Measurements from ENCODE around the gene ZNF354C.
"Not testable (repeated sequence)": the region's sequence is repeated elsewhere in the genome, so short reads cannot be mapped to it uniquely, and the experiment has no call there.

ZNF354C gene

DNA sequence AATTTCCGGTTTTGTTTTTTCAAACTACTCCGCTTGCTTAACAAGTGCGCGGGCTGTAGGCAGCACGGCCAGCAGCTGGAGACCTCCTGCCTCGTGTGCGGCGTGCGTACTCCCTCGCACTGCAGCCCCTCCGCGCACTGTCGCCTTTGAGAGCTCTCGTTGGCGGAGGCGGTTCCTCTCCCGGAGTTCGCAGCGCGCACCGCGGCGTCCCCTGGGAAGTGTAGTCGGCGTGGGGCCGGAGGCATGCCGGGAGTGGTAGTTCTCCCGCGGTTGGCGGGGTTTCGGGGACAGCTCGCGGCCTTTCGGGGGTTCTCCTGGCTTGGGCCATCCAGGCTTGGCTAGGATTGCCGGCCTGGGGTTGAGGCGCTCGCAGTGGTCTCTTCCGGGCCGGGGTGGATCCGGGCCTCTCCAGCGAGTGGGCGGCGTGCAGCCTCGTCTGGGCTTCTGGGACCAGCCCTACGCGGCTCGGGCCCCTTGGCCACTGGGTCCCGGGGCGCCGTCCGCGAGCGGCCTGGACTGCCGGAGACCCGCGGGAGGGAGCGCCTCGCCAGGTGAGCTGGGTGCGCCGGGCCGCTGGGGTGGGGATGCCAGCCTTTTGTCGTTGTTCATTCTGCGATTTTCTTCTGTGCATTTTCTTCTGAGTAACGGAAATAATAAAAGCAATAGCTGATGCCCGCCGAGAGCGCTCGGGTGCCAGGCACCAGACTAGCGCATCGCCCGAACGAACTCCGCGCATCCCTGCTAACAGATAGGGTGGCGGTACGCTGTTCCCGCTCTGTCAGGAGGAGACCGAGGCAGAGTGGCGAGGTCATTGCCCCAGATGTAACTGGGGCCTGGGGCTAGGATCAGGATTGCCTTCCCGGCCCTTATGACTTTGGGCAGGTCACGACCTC is at the start of gene ZNF354C:
ZNF354C (plus strand) TSS at position 258 of the 893 bp plus-strand sequence. CDS start 1,696 bp downstream, outside the sequence.
- peak; percentile 83 for DNase-seq

DNA sequence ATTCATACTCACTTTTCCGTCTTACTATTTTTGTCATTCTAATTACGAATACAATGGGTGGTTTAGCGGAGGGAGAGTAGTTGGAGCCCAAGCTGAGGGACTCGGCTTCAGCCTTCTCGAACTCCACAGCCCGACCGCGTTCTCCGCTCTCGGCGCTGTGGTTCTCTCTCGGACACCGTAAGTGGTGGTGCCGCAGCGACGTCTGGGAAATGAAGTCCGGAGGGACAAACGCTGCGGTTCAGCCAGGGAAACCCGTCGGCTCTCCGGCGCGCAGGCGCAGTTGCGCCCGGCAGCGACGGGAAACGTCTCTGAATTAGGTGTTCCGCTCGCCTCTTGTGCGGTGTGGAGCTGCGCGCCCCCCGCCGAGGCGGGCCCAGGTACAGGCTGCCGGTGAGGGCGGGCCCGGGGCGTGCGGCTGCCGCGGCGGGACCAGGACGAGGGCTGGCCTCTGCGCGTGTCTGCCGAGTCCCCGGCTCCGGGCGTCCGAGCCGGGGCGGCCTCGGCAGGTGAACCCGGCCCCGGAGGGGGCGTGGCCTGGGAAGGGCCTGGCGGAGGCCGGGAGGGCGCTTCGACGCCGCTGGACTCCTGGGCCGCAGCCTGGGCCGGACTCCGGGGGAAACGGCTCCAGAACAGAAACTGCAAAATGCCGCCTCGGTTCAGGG is 36.5 kb upstream of the ZNF354C start, which contains the start of gene ZNF879:
ZNF879 (plus strand) TSS at position 277 of the 662 bp plus-strand sequence. CDS start 1,201 bp downstream, outside the sequence.
- DNase-seq, result peak; percentile 90

DNA sequence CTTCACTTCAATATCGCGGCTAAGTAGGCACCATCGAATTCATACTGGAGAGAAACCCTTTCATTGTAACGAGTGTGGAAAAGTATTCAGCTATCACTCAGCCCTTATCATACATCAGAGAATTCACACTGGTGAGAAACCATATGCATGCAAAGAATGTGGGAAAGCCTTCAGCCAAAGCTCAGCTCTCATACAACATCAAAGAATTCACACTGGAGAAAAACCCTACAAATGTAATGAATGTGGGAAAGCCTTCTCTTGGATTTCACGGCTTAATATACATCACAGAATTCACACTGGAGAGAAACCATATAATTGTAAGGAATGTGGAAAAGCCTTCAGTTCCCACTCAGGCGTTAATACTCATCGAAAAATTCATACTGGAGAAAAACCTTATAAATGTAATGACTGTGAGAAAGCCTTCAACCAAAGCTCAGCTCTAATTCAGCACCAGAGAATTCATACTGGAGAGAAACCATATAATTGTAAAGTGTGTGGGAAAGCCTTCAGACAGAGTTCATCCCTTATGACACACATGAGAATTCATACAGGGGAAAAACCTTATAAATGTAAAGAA is 27.1 kb upstream of the ZNF354C start:
- no peak for DNase-seq

DNA sequence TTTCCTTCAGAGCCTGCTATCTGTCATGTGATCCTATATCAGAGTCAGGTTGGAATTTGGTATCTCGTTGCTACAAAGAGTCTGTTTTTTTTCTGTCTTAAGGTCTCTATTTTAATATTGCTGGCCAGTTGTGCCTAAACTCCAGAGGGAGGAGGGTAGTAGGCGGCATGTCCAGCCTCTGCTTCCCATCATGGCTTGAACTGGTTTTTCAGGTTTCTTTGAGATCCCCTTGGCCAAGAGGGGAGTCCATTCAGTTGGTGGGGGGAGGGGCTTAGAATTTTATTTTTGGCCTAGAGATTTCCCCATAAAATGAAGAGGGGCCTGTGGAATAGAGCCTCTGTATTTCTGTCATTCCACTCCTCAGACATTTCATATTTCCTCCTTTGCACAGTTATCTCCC is 15.4 kb upstream of the ZNF354C start:
- no peak for DNase-seq

DNA sequence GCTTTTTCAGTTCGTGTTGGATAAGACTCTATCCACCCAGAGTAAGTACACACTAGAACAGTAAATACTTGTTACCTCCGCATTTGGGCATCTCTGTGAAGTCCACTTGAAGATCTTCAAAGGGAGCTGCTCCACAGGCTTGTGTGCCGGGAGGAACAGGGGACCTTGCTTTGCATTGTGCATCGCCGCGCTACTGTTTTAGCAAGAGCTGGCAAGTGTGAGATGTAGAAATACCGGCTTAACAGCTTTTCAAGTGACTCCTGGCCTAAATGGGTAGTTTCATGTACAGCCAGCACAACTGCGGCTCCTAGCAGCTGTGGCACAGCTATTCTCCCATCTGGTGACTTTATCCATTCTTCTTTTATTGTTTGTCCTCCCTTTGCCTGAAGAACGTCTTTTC is 8.4 kb upstream of the ZNF354C start:
- DNase-seq, result no peak

DNA sequence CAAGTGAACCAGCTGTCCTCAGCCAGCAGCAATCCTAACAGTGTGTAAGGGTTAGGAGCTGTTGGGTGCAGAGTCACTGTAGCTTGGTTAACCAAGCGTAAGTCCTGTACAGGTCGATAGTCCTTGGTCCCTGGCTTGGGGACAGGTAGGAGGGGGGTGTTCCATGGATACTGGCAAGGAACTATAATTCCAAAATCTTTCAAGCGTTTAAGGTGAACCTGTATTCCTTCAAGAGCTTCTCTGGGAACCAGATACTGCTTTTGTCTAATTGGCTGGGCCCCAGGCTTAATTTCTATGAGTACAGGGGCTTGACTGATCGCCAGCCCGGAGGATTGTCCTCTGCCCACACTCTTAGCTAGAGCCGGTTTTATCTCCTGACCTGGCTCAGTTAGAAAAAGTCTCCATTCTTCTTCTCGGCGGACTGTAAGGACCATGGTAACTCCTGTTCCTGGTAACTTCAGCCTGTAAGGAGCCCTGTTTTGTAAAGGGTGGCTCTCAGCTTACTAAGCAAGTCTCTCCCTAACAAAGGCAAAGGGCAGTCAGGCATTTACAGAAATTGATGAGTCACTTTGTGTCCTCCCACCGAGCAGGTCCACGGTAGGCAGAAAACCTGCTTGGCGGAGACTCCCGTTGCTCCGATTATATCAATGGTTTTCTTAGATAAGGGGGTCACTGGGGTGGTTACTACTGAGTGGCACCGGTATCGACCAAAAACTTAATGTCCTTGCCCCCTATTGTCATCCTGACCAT is 6.0 kb upstream of the ZNF354C start:
- DNase-seq, result no peak

DNA sequence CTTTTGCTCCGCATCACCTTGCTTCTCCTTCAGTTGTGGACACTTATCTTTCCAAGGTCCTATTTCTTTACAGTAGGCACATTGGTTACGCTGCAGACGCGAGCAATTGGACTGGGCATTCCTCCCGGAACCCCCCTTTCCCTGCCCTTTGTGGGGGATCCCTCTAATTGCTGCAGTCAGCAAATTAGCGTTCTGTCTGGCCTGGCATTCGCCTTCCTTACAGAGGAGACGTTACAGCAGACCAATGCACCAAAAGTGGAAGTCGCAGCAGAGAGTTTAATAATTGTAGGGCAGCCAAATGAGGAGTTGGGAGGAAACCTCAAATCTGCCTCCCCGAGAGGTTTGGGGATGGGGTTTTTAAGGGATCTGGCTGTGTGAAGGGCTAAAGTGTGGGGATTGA is 5.3 kb upstream of the ZNF354C start:
- no peak for DNase-seq

DNA sequence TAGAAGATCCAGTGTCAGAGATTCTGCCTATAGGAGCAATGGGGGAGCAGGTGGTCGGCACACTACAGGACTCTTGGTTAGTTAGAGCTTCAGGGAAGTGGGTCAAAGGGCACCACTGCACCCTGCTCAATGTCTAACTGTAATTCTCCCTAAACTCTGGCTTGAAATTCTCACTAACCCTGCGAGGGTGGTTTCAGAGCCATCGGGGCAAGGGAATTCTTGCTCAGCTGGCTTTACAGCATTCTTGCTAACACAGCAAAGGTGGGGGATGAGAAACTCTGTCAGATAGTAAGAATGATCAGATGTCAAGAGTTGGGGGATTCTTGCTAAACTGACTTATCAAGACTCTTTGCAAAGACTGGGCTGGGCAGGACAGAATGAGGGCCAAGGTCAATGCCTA is 4.7 kb upstream of the ZNF354C start:
- DNase-seq, result no peak

DNA sequence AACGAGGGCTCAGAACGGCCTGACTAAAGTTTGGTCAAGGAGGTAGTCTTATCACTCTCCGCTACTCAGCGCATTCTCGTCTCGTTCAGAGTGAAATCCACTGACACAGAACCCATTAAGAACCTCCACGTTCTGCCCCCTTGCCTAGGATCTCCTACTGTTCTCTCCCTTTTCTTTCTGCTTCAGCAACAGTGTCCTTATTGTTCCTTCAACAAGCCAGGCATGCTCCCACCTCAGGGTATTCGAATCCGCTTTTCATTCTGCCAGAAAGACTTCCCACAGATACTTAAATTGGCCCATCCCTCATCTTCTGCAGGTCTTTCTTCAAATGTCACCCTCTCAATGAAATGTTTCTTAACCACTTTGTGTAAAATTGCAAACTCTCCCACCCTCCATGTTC is 4.3 kb upstream of the ZNF354C start:
- DNase-seq, result no peak

DNA sequence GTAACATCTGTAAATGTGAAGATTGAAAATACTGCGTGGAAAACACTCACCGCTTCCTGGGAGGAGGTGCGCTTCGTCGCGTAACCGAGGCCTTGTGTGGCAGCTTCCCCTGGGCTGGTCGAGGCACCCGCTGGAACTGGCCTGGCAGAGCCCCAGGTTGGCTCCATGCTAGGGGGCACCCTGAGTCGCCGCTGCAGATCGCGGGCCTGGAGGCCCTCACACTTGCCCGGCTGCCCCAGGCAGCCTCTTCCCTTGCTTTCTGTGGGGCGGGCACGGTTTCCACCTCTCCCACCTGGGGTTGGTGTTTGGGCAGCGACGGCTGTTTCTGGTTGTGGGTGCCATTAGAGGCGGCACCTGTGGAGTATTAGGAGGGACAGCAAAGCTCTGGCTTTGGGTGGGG is 852 bp downstream of the ZNF354C start:
- no peak for DNase-seq

DNA sequence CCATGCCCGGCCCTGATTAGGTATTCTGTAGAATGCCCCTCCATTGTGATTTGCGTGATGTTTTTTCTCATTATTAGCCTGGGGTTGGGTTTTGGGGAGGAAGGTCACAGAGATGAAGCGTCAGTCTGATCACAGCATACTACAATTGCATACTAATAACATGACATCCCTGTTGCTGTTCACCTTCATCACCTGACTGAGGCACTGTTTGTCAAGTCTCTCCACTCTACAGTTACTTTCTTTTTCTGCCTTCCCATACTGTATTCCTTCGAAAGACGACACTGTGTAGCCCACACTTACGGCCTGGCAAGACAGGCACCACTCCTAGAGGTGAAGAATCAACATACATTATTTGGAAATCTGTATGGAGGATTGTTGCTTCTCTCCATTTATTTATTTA is 5.5 kb downstream of the ZNF354C start:
- no peak for DNase-seq

DNA sequence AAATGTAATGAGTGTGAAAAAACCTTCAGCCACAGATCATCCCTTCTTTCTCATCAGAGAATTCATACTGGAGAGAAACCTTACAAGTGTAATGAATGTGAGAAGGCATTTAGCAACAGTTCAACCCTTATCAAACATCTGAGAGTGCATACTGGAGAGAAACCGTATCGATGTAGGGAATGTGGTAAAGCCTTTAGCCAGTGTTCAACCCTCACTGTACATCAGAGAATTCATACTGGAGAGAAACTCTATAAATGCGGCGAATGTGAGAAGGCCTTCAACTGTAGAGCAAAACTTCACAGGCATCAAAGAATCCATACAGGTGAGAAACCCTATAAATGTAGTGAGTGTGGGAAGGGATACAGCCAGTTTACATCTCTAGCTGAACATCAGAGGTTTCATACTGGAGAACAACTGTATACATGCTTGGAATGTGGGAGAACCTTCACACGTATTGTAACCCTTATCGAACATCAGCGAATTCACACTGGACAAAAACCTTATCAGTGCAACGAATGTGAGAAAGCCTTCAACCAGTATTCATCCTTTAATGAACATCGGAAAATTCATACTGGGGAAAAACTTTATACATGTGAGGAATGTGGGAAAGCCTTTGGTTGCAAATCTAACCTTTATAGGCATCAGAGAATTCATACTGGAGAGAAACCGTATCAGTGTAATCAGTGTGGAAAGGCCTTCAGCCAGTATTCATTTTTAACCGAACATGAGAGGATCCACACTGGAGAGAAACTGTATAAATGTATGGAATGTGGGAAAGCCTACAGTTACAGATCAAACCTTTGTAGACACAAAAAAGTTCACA is 19.2 kb downstream of the ZNF354C start:
- DNase-seq, result no peak

DNA sequence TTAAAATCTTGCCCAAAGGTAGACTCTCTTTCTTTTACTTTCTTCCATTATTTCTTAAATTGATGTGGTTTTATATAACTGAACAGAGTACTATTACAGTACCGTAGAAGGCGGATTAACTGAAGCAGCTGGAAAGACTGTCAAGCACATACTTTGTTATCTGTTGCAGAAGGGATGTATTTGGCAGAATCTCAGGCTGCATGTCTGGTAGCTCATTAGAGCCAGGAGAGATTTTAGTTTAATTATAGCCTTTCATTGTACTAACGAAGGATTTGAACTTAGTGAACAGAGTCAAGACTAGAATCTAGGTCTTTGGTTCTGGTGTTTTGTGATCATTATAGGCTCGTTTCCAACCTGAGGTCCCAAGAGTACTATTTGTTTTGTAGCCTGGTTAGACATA is 20.6 kb downstream of the ZNF354C start:
- no peak for DNase-seq

DNA sequence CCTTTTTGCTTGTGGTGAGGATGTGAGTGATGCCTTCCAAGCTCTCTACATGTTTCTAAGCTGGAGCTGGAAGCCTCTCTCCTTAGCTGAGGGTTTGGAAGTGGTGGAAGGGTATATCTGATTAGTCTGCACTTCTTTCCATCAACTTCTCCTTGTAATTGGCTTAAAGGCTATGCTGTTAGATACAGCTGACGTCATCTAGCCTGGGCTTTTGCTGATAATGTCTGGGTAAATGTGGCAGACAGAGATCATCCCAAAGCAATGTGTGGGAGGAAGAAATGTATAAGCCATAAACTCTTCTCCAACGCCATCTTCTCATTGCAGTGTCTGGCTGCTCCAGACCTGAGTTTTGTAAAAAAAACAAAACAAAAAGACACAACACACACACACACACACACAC is 29.3 kb downstream of the ZNF354C start:
- DNase-seq, result no peak

DNA sequence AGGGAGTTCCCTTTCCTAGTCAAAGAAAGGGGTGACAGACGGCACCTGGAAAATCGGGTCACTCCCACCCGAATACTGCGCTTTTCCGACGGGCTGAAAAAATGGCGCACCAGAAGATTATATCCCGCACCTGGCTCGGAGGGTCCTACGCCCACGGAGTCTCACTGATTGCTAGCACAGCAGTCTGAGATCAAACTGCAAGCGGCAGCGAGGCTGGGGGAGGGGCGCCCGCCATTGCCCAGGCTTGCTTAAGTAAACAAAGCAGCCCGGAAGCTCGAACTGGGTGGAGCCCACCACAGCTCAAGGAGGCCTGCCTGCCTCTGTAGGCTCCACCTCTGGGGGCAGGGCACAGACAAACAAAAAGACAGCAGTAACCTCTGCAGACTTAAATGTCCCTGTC is 41.1 kb downstream of the ZNF354C start:
- DNase-seq, result not testable (repeated sequence)

DNA sequence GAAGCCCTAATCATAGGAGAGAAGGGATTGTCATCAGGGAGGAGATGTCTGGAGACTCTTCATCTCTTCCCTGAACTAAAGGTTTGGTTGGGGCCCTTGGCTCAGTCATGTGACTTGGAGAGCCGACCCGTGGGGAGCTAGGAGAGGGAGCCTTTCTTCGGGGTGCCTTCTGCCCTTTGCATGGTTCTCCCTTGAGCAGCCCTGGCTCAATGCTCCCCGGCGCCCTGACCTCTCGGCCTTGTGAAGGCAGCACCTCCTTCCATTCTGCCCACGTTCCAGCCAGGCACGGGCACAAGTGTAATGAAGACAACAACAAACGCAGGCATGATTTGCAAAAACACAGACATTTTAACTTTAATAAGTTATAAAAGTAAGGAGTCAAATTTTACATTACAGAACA is 50.4 kb downstream of the ZNF354C start:
- DNase-seq, result no peak

DNA sequence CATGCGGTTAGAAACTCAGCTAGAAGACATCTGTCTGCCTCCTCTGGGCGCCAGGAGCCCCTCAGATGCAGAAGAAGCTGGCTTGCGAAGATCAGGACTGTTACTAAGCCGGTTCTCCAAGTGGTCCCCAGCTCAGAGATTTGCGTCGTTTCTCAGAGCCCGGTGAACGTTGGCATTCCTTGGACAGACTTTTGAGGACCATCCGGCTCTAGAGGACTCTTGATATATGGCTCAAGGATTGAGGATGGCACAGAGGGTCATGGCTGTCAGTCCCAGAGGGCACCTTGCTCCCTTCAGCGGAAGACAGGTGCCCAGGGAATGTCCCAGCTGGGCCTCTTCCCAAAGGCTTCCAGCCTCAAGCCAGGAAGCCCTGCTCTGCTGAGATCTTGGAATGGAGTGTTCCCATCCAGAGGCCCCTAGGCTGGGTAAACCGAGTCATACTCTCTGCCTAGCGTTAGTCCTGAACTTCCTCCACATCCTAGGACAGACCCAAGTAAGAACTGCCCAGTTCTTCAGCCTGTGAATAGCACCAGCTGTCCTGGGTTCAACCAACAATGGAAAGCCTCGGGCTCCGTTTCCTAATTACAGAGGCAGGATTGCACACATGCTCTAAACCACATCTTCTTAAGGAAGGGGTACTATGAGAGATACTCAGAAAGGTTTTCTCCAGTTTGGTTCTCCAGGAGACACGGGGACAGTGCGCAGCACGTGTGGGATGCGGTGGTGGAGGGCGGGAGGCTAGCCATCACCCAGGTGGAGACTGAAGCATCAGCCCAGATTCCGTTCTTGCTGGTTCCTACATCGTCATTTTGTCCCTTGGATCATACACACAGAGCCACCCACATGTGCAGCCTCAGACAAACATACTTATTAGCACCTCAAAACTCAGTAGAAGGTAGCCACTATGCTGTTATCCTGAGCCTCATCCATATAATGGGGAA is 51.4 kb downstream of the ZNF354C start:
- DNase-seq, result no peak

DNA sequence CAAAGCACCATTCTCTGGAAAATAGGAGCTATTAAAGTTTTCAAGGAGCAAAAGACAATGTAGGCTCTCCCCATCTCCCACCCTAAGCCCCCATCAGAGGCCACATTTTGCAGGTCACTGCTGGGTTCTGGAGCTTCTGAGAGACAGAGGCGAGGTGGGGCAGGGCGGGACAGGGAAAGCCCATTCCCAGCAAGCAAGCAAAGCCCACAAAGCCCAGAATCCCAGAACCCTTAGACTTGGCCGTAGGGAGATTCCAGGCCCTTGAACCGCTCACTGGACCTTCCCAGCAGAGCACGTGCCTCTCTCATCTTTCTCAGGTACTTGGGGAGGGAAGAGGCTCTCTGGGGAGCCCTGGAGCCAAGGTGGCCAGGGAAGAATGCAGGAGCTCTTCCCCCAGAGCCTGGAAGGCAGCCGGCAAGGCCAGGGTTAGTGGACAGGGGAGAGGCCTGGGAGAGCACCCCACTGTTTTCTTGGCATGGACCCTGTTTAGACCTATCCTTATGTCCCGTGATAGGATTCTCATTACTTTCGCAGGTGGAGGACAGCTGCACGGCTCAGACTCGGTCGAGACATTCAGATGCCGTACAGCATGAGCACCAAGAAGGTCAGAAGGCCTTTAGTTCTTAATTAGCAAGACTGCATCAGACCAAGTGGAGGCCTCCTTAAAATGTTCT is 52.4 kb downstream of the ZNF354C start:
- DNase-seq, result no peak

DNA sequence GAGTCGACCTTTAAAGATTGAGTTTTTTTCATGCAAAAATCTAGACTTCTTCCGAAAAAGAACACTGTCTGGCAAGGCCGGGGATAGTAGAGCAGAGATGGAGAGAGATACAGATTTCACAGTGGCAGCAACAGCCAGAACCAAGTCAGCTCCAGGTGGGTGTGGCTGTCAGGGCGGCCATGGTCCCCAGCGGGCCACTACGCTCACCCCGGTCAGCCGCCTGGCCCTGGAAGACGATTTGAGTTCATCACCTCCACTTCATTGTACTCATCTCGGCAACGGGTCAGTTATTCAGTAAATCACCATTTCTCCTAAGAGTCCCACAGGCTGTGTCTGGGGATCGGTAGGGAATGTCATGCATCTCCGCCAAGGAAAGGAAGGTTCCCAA is 53.0 kb downstream of the ZNF354C start:
- no peak for DNase-seq

DNA sequence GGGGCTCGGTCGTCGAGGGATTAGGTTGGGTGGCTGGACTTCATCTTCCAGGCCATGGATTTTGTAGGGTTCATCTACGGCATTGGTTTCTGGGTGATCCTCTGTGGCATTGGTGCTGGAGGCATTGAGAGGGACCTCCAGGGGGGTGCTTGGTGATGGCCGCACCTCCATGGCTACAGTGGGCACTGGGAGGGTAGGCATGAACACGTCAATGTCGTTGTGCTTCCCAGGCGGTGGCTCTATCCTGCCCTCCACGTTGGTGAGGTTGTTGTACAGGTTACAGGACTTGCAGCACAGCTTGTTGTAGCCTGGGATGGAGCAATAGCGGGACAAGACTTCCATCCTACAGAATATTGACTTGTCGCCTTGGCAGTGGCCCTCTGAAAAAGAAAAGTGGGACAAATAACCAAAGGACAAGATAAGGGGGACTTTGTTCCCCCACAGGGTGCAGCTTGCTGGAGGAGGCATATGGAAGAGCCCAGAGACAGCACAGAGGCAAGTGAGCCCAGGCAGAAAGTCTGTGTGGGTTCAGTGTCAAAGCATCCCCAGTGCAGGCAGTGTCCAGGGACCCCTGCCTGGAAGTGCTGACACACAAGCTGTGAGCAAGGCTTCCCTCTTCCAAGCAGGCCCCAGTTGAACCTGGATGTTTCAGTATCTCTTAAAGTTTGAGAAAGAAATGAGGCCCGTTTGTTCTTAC is 53.9 kb downstream of the ZNF354C start:
- no peak for DNase-seq
